Pons (tissue), 1 donor: Measurements from ENCODE around the gene SRPRA.
A peak's percentile ranks its signal among the peaks of the same experiment; 100 is the strongest.

Experiments
- DNase-seq: peaks from one replicate; pipeline ENCODE4 v3.0.0-alpha.2; 2016; ENCODE audit warnings: low spot score

SRPRA gene

GRCh38 chr11:126229858-126230540 lies 38.7 kb downstream of the SRPRA start:
- no peak for DNase-seq

GRCh38 chr11:126226334-126227084 lies 42.2 kb downstream of the SRPRA start:
- DNase-seq = no peak

GRCh38 chr11:126225295-126225665 lies 43.4 kb downstream of the SRPRA start:
- no peak for DNase-seq

GRCh38 chr11:126224647-126225294 lies 43.9 kb downstream of the SRPRA start:
- no peak for DNase-seq

- DNase-seq = no peak
Measured at GRCh38 chr11:126219547-126219946, 49.1 kb downstream of the SRPRA start.

GRCh38 chr11:126217491-126217890 lies 51.2 kb downstream of the SRPRA start:
- no peak for DNase-seq

GRCh38 chr11:126216526-126217305 lies 52.0 kb downstream of the SRPRA start:
- no peak for DNase-seq

- DNase-seq = no peak
Measured at GRCh38 chr11:126214841-126215240, 53.9 kb downstream of the SRPRA start.

GRCh38 chr11:126214441-126214840 lies 54.3 kb downstream of the SRPRA start:
- DNase-seq = peak; percentile 51
